H9 (cell line): ENCODE data around the gene NTSR1. TPM values are rescaled to one million over a fixed set of nuclear protein-coding genes. Genes with fewer than 3 reads are reported as not detected.
A peak's percentile ranks its signal among the peaks of the same experiment; 100 is the strongest.

Experiments used
- DNase-seq: peaks from one replicate; pipeline ENCODE4 v3.0.0-alpha.2; 2017
- H2AFZ ChIP-seq: one replicate; pipeline ENCODE4 v1.6.1; 2013; ENCODE audit warnings: mild to moderate bottlenecking, low read length, control low read depth, moderate library complexity
- H2AK5ac ChIP-seq: 2 replicates; pipeline ENCODE4 v1.6.1; 2013; ENCODE audit warnings: low read length, control low read depth, mixed read lengths; ENCODE audit not compliant: insufficient read length
- H2BK120ac ChIP-seq: one replicate; pipeline ENCODE4 v1.6.1; 2013; ENCODE audit warnings: low read depth, mild to moderate bottlenecking, low read length, control low read depth, inconsistent platforms; ENCODE audit not compliant: poor library complexity, severe bottlenecking
- H2BK12ac ChIP-seq: 2 replicates; pipeline ENCODE4 v1.6.1; 2013; ENCODE audit warnings: low read length, control low read depth, mixed read lengths, low read depth; ENCODE audit not compliant: insufficient read length
- H2BK15ac ChIP-seq: 2 replicates; pipeline ENCODE4 v1.6.1; 2013; ENCODE audit warnings: low read depth, low read length, control low read depth
- H2BK20ac ChIP-seq: one replicate; pipeline ENCODE4 v1.6.1; 2013; ENCODE audit warnings: low read depth, mild to moderate bottlenecking, low read length, control low read depth, inconsistent platforms; ENCODE audit not compliant: poor library complexity, severe bottlenecking
- H2BK5ac ChIP-seq: 2 replicates; pipeline ENCODE4 v1.6.1; 2013; ENCODE audit warnings: low read length, control low read depth, mixed read lengths; ENCODE audit not compliant: insufficient read length
- H3K14ac ChIP-seq: 2 replicates; pipeline ENCODE4 v1.6.1; 2013; ENCODE audit warnings: low read length, control low read depth; ENCODE audit not compliant: insufficient read depth
- H3K18ac ChIP-seq: 2 replicates; pipeline ENCODE4 v1.6.1; 2013; ENCODE audit warnings: low read depth, mild to moderate bottlenecking, mixed read lengths, low read length, control low read depth; ENCODE audit not compliant: insufficient read length
- H3K23ac ChIP-seq: 2 replicates; pipeline ENCODE4 v1.6.1; 2013; ENCODE audit warnings: low read length, control low read depth, mixed read lengths, low read depth; ENCODE audit not compliant: insufficient read length
- H3K23me2 ChIP-seq: 2 replicates; pipeline ENCODE4 v1.6.1; 2013; ENCODE audit warnings: low read depth, mild to moderate bottlenecking, mixed read lengths, low read length, control low read depth; ENCODE audit not compliant: insufficient read length, poor library complexity, severe bottlenecking
- H3K27ac ChIP-seq: 2 replicates; pipeline ENCODE4 v1.5.1; 2013; ENCODE audit warnings: low read length, control low read depth, mixed read lengths, low read depth; ENCODE audit not compliant: insufficient read length
- H3K27me3 ChIP-seq: 2 replicates; pipeline ENCODE4 v1.6.1; 2013; ENCODE audit warnings: low read length, control low read depth, inconsistent platforms; ENCODE audit not compliant: insufficient read depth
- H3K4ac ChIP-seq: 2 replicates; pipeline ENCODE4 v1.6.1; 2013; ENCODE audit warnings: low read depth, mild to moderate bottlenecking, control low read depth, inconsistent platforms, low read length, moderate library complexity
- H3K4me1 ChIP-seq: 2 replicates; pipeline ENCODE4 v1.6.1; 2013; ENCODE audit warnings: low read length, control low read depth, inconsistent platforms; ENCODE audit not compliant: insufficient read depth
- H3K4me2 ChIP-seq: 2 replicates; pipeline ENCODE4 v1.6.1; 2013; ENCODE audit warnings: low read length, control low read depth, mixed read lengths; ENCODE audit not compliant: insufficient read length, insufficient read depth
- H3K56ac ChIP-seq: 2 replicates; pipeline ENCODE4 v1.6.1; 2013; ENCODE audit warnings: low read depth, mild to moderate bottlenecking, mixed read lengths, low read length, control low read depth; ENCODE audit not compliant: insufficient read length
- H3K79me1 ChIP-seq: 2 replicates; pipeline ENCODE4 v1.6.1; 2013; ENCODE audit warnings: low read depth, mild to moderate bottlenecking, moderate library complexity, low read length, control low read depth, inconsistent platforms; ENCODE audit not compliant: insufficient read depth, poor library complexity, severe bottlenecking
- H3K79me2 ChIP-seq: 2 replicates; pipeline ENCODE4 v1.6.1; 2013; ENCODE audit warnings: low read length, control low read depth, inconsistent platforms; ENCODE audit not compliant: insufficient read depth
- H3K9ac ChIP-seq: 2 replicates; pipeline ENCODE4 v1.6.1; 2013; ENCODE audit warnings: low read length, control low read depth, mixed read lengths; ENCODE audit not compliant: insufficient read length; ENCODE audit errors: extremely low read depth
- H3K9me3 ChIP-seq: one replicate; pipeline ENCODE4 v1.6.1; 2013; ENCODE audit warnings: low read depth, low read length, inconsistent platforms; ENCODE audit not compliant: control insufficient read depth
- H3T11ph ChIP-seq: one replicate; pipeline ENCODE4 v1.6.1; 2013; ENCODE audit warnings: mild to moderate bottlenecking, low read length, control low read depth, inconsistent platforms
- H4K20me1 ChIP-seq: one replicate; pipeline ENCODE4 v1.6.1; 2013; ENCODE audit not compliant: control insufficient read depth, insufficient read length, insufficient read depth
- H4K5ac ChIP-seq: 2 replicates; pipeline ENCODE4 v1.6.1; 2013; ENCODE audit warnings: low read depth, mild to moderate bottlenecking, mixed read lengths, low read length, control low read depth; ENCODE audit not compliant: insufficient read length
- H4K8ac ChIP-seq: replicated peaks from 2 replicates; pipeline ENCODE4 v1.6.1; 2013; ENCODE audit warnings: low read length, control low read depth, mixed read lengths, low read depth; ENCODE audit not compliant: insufficient read length
- H4K91ac ChIP-seq: 2 replicates; pipeline ENCODE4 v1.6.1; 2013; ENCODE audit warnings: low read depth, mild to moderate bottlenecking, moderate library complexity, mixed read lengths, low read length, control low read depth; ENCODE audit not compliant: insufficient read length
- H3K27ac Mint-ChIP-seq, 3 experiments: 2 replicates in 2 of 3; 3 replicates in 1 of 3; pipeline ENCODE4 v1.8.0; 2020 to 2021; ENCODE audit warnings: mixed read lengths in 3 of 3, mild to moderate bottlenecking in 1 of 3, moderate library complexity in 1 of 3
- H3K27me3 Mint-ChIP-seq: 2 replicates; pipeline ENCODE4 v1.8.0; 2021; ENCODE audit warnings: low read depth, mild to moderate bottlenecking, moderate library complexity, mixed read lengths
- H3K36me3 Mint-ChIP-seq, 3 experiments: 2 replicates in 2 of 3; 3 replicates in 1 of 3; pipeline ENCODE4 v1.8.0; 2020 to 2021; ENCODE audit warnings: low read depth in 3 of 3, mixed read lengths in 3 of 3; ENCODE audit not compliant: insufficient read depth in 1 of 3
- H3K4me1 Mint-ChIP-seq, 2 experiments: 2 replicates each; pipeline ENCODE4 v1.8.0; 2020; ENCODE audit warnings: mixed read lengths in 2 of 2
- H3K4me3 Mint-ChIP-seq, 2 experiments: 2 replicates in 1 of 2; 3 replicates in 1 of 2; pipeline ENCODE4 v1.8.0; 2020 to 2021; ENCODE audit warnings: mild to moderate bottlenecking in 2 of 2, mixed read lengths in 2 of 2, moderate library complexity in 1 of 2
- H3K9me3 Mint-ChIP-seq, 2 experiments: 2 replicates in 1 of 2; 3 replicates in 1 of 2; pipeline ENCODE4 v1.8.0; 2020; ENCODE audit warnings: mild to moderate bottlenecking in 2 of 2, mixed read lengths in 2 of 2, moderate library complexity in 1 of 2
- WGBS: extraction: QIAGEN DNeasy Blood & Tissue Kit; methylation state at CpG from one replicate; pipeline ENCODE4 v1.1.7; 2013; ENCODE audit warnings: missing lambda C conversion rate, low lambda C conversion rate, mixed read lengths; ENCODE audit not compliant: insufficient read length; ENCODE audit errors: extremely low coverage; 5-methylcytosine and 5-hydroxymethylcytosine counted together
- total RNA-seq: library from RNA; stranded (reverse); gene quantifications from 2 replicates; pipeline ENCODE4 v1.2.1, GENCODE V29; 2021
- TF ChIP-seq, protein P1 (sequence below): fragments of 200-600 bp; sonication (generic); conservative IDR thresholded peaks from 3 replicates; pipeline ENCODE4 v1.8.0; 2021; ENCODE audit warnings: antibody characterized with exemption, mild to moderate bottlenecking

The NTSR1 gene
- total RNA-seq, 1 experiment from 2014 or later = 0.11 TPM

DNA sequence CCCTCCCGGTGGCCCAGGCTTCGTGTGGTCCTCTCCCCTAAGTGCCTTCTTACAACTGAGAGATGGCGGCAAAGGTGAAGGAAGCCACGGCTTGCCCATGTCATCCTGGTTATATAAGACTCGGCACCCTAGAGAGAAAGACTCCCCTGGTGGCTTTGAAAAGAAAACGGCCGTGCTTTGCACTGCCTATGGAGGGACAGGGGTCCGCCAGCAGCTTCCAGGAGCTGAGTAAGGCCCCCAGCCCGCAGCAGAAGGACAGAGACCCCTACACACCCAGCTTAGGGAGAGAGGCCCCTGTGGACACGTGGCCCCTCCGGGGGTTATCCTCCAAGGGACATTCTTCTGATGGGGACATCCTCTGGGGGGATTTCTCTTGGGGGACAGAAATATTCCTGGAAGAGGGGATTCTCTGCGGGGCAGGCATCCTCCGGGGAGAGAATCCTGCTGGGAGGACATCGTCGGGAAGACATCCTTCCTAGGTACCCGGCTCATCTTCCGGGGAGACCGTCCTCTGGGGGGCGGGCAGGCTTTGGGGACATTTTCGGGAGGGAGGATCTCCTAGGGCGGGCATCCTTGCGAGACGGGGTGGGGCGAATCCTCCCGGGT, 95.5 kb downstream of the NTSR1 start:
- Mint-ChIP-seq H3K27ac (no peak overlapping the region), H3K36me3 (peaks cover 7 to 28% (median 23%) of the 10 kb centered on the region in 3 experiments), H3K4me3 (peak overlapping the region; percentile 73 to 86), H3K4me1 (peaks cover 10 to 16% of the 10 kb centered on the region in 2 experiments), H3K9me3 (no peaks in the 10 kb centered on the region), H3K27me3 (peaks cover 19% of the 10 kb centered on the region)
- no peaks in the 10 kb centered on the region for H3K9me3 ChIP-seq
- H3K27me3 ChIP-seq = no peaks in the 10 kb centered on the region
- H3K4ac ChIP-seq = no peak overlapping the region
- H3K9ac ChIP-seq = no peak overlapping the region
- H2BK12ac ChIP-seq = no peak overlapping the region
- WGBS = no CpG with 5 or more reads among the region's 25 CpGs
- no peaks in the 10 kb centered on the region for H3K79me1 ChIP-seq
- no peaks in the 10 kb centered on the region for H3K23me2 ChIP-seq
- no peak overlapping the region for H4K91ac ChIP-seq
- no peaks in the 10 kb centered on the region for H3K79me2 ChIP-seq
- no peak overlapping the region for H2AFZ ChIP-seq
- no peak overlapping the region for H3K18ac ChIP-seq
- no peak overlapping the region for H2AK5ac ChIP-seq
- H2BK15ac ChIP-seq = no peak overlapping the region
- no peak overlapping the region for H2BK120ac ChIP-seq
- no peaks in the 10 kb centered on the region for H4K20me1 ChIP-seq
- DNase-seq = no peak
- H4K8ac ChIP-seq = no peak overlapping the region
- no peak overlapping the region for H3K14ac ChIP-seq
- H3T11ph ChIP-seq = no peak overlapping the region
- no peak overlapping the region for H2BK20ac ChIP-seq
- H2BK5ac ChIP-seq = no peak overlapping the region
- no peak overlapping the region for H3K23ac ChIP-seq
- no peaks in the 10 kb centered on the region; the same call in 1 of the 2 replicates for H3K4me1 ChIP-seq
- H4K5ac ChIP-seq = no peak overlapping the region
- H3K27ac ChIP-seq = no peak overlapping the region
- TF ChIP-seq, protein P1, sequence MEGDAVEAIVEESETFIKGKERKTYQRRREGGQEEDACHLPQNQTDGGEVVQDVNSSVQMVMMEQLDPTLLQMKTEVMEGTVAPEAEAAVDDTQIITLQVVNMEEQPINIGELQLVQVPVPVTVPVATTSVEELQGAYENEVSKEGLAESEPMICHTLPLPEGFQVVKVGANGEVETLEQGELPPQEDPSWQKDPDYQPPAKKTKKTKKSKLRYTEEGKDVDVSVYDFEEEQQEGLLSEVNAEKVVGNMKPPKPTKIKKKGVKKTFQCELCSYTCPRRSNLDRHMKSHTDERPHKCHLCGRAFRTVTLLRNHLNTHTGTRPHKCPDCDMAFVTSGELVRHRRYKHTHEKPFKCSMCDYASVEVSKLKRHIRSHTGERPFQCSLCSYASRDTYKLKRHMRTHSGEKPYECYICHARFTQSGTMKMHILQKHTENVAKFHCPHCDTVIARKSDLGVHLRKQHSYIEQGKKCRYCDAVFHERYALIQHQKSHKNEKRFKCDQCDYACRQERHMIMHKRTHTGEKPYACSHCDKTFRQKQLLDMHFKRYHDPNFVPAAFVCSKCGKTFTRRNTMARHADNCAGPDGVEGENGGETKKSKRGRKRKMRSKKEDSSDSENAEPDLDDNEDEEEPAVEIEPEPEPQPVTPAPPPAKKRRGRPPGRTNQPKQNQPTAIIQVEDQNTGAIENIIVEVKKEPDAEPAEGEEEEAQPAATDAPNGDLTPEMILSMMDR = no peak
- no peak overlapping the region for H3K56ac ChIP-seq
- H3K4me2 ChIP-seq = peak overlapping the region; percentile 19
